H1 (cell line): Measurements from ENCODE around the gene NDST4. TPM values are rescaled to one million over a fixed set of nuclear protein-coding genes. Genes with fewer than 3 reads are reported as not detected.

Experiments used
- CTCF ChIA-PET: fragments of 300-600 bp; sonication (Branson Sonifier 250); formaldehyde crosslinking; loops from one replicate; lab custom pipeline; 2021; ENCODE audit not compliant: partially characterized antibody; lab: Charles Lee
- POLR2A ChIA-PET: fragments of 300-600 bp; sonication (Branson Sonifier 250); formaldehyde crosslinking; loops from one replicate; lab custom pipeline; 2021; ENCODE audit warnings: inconsistent platforms; ENCODE audit not compliant: partially characterized antibody; lab: Charles Lee
- DNase-seq, 2 experiments: peaks; one replicate each; pipeline versions ENCODE4 v3.0.0 to v3.0.0-alpha.2; 2010 to 2022; ENCODE audit warnings: low spot score in 2 of 2, low read depth in 1 of 2, mixed read lengths in 1 of 2
- FAIRE-seq: peaks from 2 replicates; lab custom pipeline; 2011; peaks lifted over from hg19 to GRCh38; lab: Jason Lieb, UNC
- H2AFZ ChIP-seq: 2 replicates; pipeline ENCODE4 v1.8.1; 2012; ENCODE audit warnings: low read length, inconsistent platforms
- H2AK5ac ChIP-seq: 2 replicates; pipeline ENCODE4 v1.6.1; 2013; ENCODE audit warnings: low read depth, low read length
- H2BK120ac ChIP-seq: replicated peaks from 2 replicates; pipeline ENCODE3; 2013; ENCODE audit warnings: low read depth, low read length, inconsistent platforms
- H2BK12ac ChIP-seq: 2 replicates; pipeline ENCODE4 v1.6.1; 2013; ENCODE audit warnings: low read depth, low read length
- H2BK15ac ChIP-seq: 2 replicates; pipeline ENCODE4 v1.6.1; 2013; ENCODE audit warnings: low read length
- H2BK20ac ChIP-seq: 2 replicates; pipeline ENCODE4 v1.6.1; 2013; ENCODE audit warnings: low read length
- H2BK5ac ChIP-seq: 2 replicates; pipeline ENCODE4 v1.6.1; 2013; ENCODE audit warnings: low read depth, low read length
- H3K14ac ChIP-seq: 2 replicates; pipeline ENCODE4 v1.6.1; 2013; ENCODE audit warnings: inconsistent platforms; ENCODE audit not compliant: insufficient read length
- H3K18ac ChIP-seq: 2 replicates; pipeline ENCODE4 v1.6.1; 2013; ENCODE audit warnings: low read length; ENCODE audit errors: extremely low read depth
- H3K23ac ChIP-seq: 2 replicates; pipeline ENCODE4 v1.6.1; 2013; ENCODE audit warnings: inconsistent platforms; ENCODE audit not compliant: insufficient read length
- H3K23me2 ChIP-seq: 2 replicates; pipeline ENCODE4 v1.6.1; 2013; ENCODE audit warnings: low read depth, low read length
- H3K27ac ChIP-seq: 2 replicates; pipeline ENCODE4 v1.6.1; 2011; ENCODE audit warnings: low read depth, low read length, inconsistent platforms
- H3K27me3 ChIP-seq, 4 experiments: replicated peaks in 1 of 4; 1 replicate in 1 of 4; 2 replicates in 3 of 4; pipeline versions ENCODE4 v1.6.1 to v1.8.1; 2011 to 2013; ENCODE audit warnings: low read length in 3 of 4, mild to moderate bottlenecking in 3 of 4, inconsistent platforms in 2 of 4, mixed read lengths in 2 of 4, moderate library complexity in 1 of 4; ENCODE audit not compliant: control insufficient read depth in 3 of 4, insufficient read depth in 3 of 4; ENCODE audit errors: extremely low read depth in 1 of 4
- H3K36me3 ChIP-seq, 4 experiments: 2 replicates each; pipeline versions ENCODE4 v1.6.1 to v1.8.1; 2011 to 2013; ENCODE audit warnings: mild to moderate bottlenecking in 4 of 4, low read length in 3 of 4, moderate library complexity in 2 of 4, control low read depth in 1 of 4, inconsistent platforms in 1 of 4; ENCODE audit not compliant: insufficient read depth in 4 of 4, control insufficient read depth in 2 of 4
- H3K4ac ChIP-seq: replicated peaks from 2 replicates; pipeline ENCODE3; 2013; ENCODE audit warnings: low read length, low read depth, mixed read lengths, inconsistent platforms; ENCODE audit not compliant: insufficient read length
- H3K4me1 ChIP-seq, 4 experiments: replicated peaks in 1 of 4; 1 replicate in 1 of 4; 2 replicates in 3 of 4; pipeline versions ENCODE4 v1.6.1 to v1.8.1; 2011 to 2013; ENCODE audit warnings: low read length in 3 of 4, inconsistent platforms in 2 of 4, mixed read lengths in 1 of 4; ENCODE audit not compliant: insufficient read depth in 4 of 4, control insufficient read depth in 3 of 4
- H3K4me2 ChIP-seq, 2 experiments: 2 replicates each; pipeline versions ENCODE4 v1.6.1 to v1.8.1; 2011 to 2013; ENCODE audit warnings: low read depth in 2 of 2, low read length in 2 of 2, control low read depth in 1 of 2, inconsistent platforms in 1 of 2, mild to moderate bottlenecking in 1 of 2; ENCODE audit not compliant: insufficient read depth in 1 of 2
- H3K4me3 ChIP-seq, 4 experiments: fragments of 200-600, 300-600 bp in 1 of 4; sonication (generic), shearing (Covaris generic), sonication (Bioruptor Twin) in 1 of 4; 2 replicates each; pipeline versions ENCODE4 v1.5.1 to v1.8.1; 2011 to 2016; ENCODE audit warnings: low read length in 4 of 4, low read depth in 3 of 4, control low read depth in 2 of 4, inconsistent platforms in 2 of 4, mild to moderate bottlenecking in 2 of 4, mixed read lengths in 1 of 4, moderate library complexity in 1 of 4; ENCODE audit not compliant: insufficient read depth in 2 of 4; ENCODE audit errors: extremely low read depth in 1 of 4
- H3K56ac ChIP-seq: replicated peaks from 2 replicates; pipeline ENCODE3; 2013; ENCODE audit warnings: low read depth, mild to moderate bottlenecking, mixed read lengths, low read length, inconsistent platforms; ENCODE audit not compliant: insufficient read length
- H3K79me1 ChIP-seq: 2 replicates; pipeline ENCODE4 v1.6.1; 2013; ENCODE audit warnings: low read depth, low read length, control low read depth
- H3K79me2 ChIP-seq, 2 experiments: 2 replicates each; pipeline versions ENCODE4 v1.6.1 to v1.8.1; 2012 to 2013; ENCODE audit warnings: low read length in 2 of 2, mild to moderate bottlenecking in 2 of 2, inconsistent platforms in 1 of 2; ENCODE audit not compliant: insufficient read depth in 2 of 2, control insufficient read depth in 1 of 2
- H3K9ac ChIP-seq, 4 experiments: replicated peaks in 1 of 4; 1 replicate in 1 of 4; 2 replicates in 3 of 4; pipeline versions ENCODE4 v1.6.1 to v1.8.1; 2011 to 2013; ENCODE audit warnings: low read depth in 3 of 4, low read length in 3 of 4, control low read depth in 2 of 4, mild to moderate bottlenecking in 2 of 4, moderate library complexity in 2 of 4, inconsistent platforms in 1 of 4; ENCODE audit errors: extremely low read depth in 1 of 4
- H3K9me3 ChIP-seq, 2 experiments: 2 replicates each; pipeline versions ENCODE4 v1.6.1 to v1.8.1; 2012 to 2013; ENCODE audit warnings: mild to moderate bottlenecking in 2 of 2, moderate library complexity in 2 of 2, control low read depth in 1 of 2, inconsistent platforms in 1 of 2, low read depth in 1 of 2, low read length in 1 of 2, mixed read lengths in 1 of 2; ENCODE audit not compliant: insufficient read depth in 2 of 2
- H4K20me1 ChIP-seq, 2 experiments: replicated peaks in 1 of 2; 2 replicates each; pipeline versions ENCODE3 to v1.8.1; 2011 to 2013; ENCODE audit warnings: inconsistent platforms in 2 of 2, low read length in 2 of 2, mild to moderate bottlenecking in 1 of 2; ENCODE audit not compliant: insufficient read depth in 2 of 2, control insufficient read depth in 1 of 2
- H4K5ac ChIP-seq: 2 replicates; pipeline ENCODE4 v1.6.1; 2013; ENCODE audit warnings: low read length, low read depth, mixed read lengths, inconsistent platforms; ENCODE audit not compliant: insufficient read length
- H4K8ac ChIP-seq: 2 replicates; pipeline ENCODE4 v1.8.0; 2013; ENCODE audit warnings: mild to moderate bottlenecking, moderate library complexity, low read length, inconsistent platforms; ENCODE audit not compliant: insufficient read depth; ENCODE audit errors: extremely low read depth
- H4K91ac ChIP-seq: replicated peaks from 2 replicates; pipeline ENCODE3; 2013; ENCODE audit warnings: low read length, mixed read lengths, inconsistent platforms; ENCODE audit not compliant: insufficient read length
- PHF8 ChIP-seq: fragments of 200-600 bp; sonication (generic); conservative IDR thresholded peaks from 2 replicates; pipeline ENCODE4 v1.7.1; 2012; ENCODE audit warnings: low read depth, mild to moderate bottlenecking, inconsistent platforms, low read length, moderate library complexity
- RAD21 ChIP-seq, 2 experiments: IDR thresholded peaks in 1 of 2; conservative IDR thresholded peaks in 1 of 2; 2 replicates each; pipeline ENCODE4 v1.6.1; 2011; ENCODE audit warnings: low read depth in 2 of 2, low read length in 2 of 2, improper control_type of control experiment in 1 of 2, inconsistent platforms in 1 of 2, mild to moderate bottlenecking in 1 of 2, moderate library complexity in 1 of 2
- TBP ChIP-seq: IDR thresholded peaks from 2 replicates; pipeline ENCODE4 v1.6.1; 2011; ENCODE audit warnings: low read depth, low read length, improper control_type of control experiment
- WGBS, 2 experiments: shearing (Covaris generic) in 1 of 2; methylation state at CpG; one replicate each; pipeline versions ENCODE4 v1.1.6 to v1.1.7; 2013 to 2015; ENCODE audit warnings: low lambda C conversion rate in 2 of 2, mixed read lengths in 2 of 2, inconsistent platforms in 1 of 2, low coverage in 1 of 2, missing lambda C conversion rate in 1 of 2; ENCODE audit not compliant: insufficient replicate concordance in 2 of 2, insufficient coverage in 1 of 2, insufficient read length in 1 of 2; ENCODE audit errors: extremely low coverage in 1 of 2, missing lambda C conversion rate in 1 of 2; 5-methylcytosine and 5-hydroxymethylcytosine counted together
- polyA plus RNA-seq, 7 experiments: library from polyadenylated mRNA; depleted of rRNA in 3 of 7; stranded (reverse) in 5 of 7; unstranded in 2 of 7; fragments of >200 nt in 5 of 7; fragments of 200-250 nt in 2 of 7; gene quantifications; 1 replicate in 5 of 7; 2 replicates in 1 of 7; 4 replicates in 1 of 7; pipeline versions ENCODE4 v1.2.1 to v1.2.3, GENCODE V29; 2011 to 2013; ENCODE audit warnings: missing spikeins in 2 of 7, mixed read lengths in 2 of 7
- total RNA-seq: library from RNA; stranded (reverse); fragmentation: NEBNext Ultra II Directional; extraction: Animal tissue kit (Norgen Biotek cat#: 25700); gene quantifications from 2 replicates; pipeline ENCODE4 v1.2.1, GENCODE V29; 2021

NDST4 gene
- total and polyA plus RNA-seq, 2 of the 8 experiments (the other 6 are each of a cell fraction or from before 2014, with no cell fraction given) = 0.02 TPM; not detected in 1

- no peak overlapping the region for H3K4ac ChIP-seq
- H3K27me3 ChIP-seq = no peaks in the 10 kb centered on the region
- H3K79me1 ChIP-seq = no peaks in the 10 kb centered on the region
- H3K4me3 ChIP-seq = no peak overlapping the region
- DNase-seq = no peak
- H2BK15ac ChIP-seq = no peak overlapping the region
- no peak overlapping the region for H4K5ac ChIP-seq
- ChIA-PET POLR2A (no interaction called here), CTCF (no interaction called here)
- no peak overlapping the region for H2BK12ac ChIP-seq
- H3K56ac ChIP-seq = no peak overlapping the region
- H2BK120ac ChIP-seq = no peak overlapping the region
- no peak overlapping the region for H3K23ac ChIP-seq
- no peak overlapping the region for H4K91ac ChIP-seq
- FAIRE-seq = no peak
- no peak overlapping the region for H2AK5ac ChIP-seq
- no peak overlapping the region for H3K27ac ChIP-seq
- H3K79me2 ChIP-seq = no peaks in the 10 kb centered on the region
- H3K9me3 ChIP-seq = no peaks in the 10 kb centered on the region
- H4K20me1 ChIP-seq = no peaks in the 10 kb centered on the region
- WGBS, 2 experiments = 83 to 100% methylated on average over 1 to 3 of the region's 3 CpGs
- no peak overlapping the region for H3K18ac ChIP-seq
- H3K23me2 ChIP-seq = no peaks in the 10 kb centered on the region
- no peak overlapping the region for H2AFZ ChIP-seq
- no peak overlapping the region for H3K14ac ChIP-seq
- no peak overlapping the region for H4K8ac ChIP-seq
- H3K9ac ChIP-seq = no peak overlapping the region
- H3K36me3 ChIP-seq = no peaks in the 10 kb centered on the region
- no peak for TF ChIP-seq TBP
- no peak for TF ChIP-seq PHF8
- no peak for TF ChIP-seq RAD21 (IDR thresholded peaks at IDR 0.05 in 1 of 2, conservative IDR thresholded peaks at IDR 0.05 in 1 of 2; ENCODE audit: low read depth in 2 of 2, low read length in 2 of 2)
- no peaks in the 10 kb centered on the region for H3K4me1 ChIP-seq
- H2BK20ac ChIP-seq = no peak overlapping the region
- H2BK5ac ChIP-seq = no peak overlapping the region
- H3K4me2 ChIP-seq = no peak overlapping the region
These were observed 11.7 kb downstream of the NDST4 start for GRCh38 chr4:115101675-115102074.
